Measurements from ENCODE around the gene CNTN3.

The CNTN3 gene

DNA sequence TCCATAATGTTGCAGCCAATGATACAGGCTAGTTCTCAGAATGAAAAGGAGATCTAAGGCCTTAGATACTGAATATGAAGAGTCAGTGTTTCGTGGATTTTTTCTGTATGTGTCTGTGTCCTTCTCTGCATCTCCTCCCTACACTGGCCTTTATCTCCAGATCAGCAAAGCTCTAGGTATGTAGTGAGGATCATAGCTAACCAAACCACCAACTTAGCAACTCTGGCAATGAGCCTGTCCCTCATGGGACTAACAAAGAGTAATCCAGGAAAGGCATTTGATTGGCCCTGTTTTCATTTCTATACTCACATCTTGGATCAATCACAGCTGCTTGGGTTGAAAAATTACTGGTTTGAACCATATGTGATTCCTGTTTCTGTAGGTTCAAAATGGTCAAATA, 18.6 kb upstream of the CNTN3 start:
- H3K27ac ChIP-seq (ENCODE audit: low read length): no peak overlapping the region
- H3K36me3 ChIP-seq (ENCODE audit: control insufficient read depth in 1 of 2, insufficient read depth in 2 of 2, low read length in 2 of 2): no peaks in the 10 kb centered on the region
- H3K4me3 ChIP-seq (ENCODE audit: low read depth in 1 of 2, low read length in 2 of 2): no peak overlapping the region
- no peaks in the 10 kb centered on the region for H3K27me3 ChIP-seq (ENCODE audit: low read depth, low read length)
- no peaks in the 10 kb centered on the region for H3K9me3 ChIP-seq (ENCODE audit: control insufficient read depth in 1 of 2, low read length in 2 of 2)
- H3K4me1 ChIP-seq (ENCODE audit: control insufficient read depth in 1 of 2, insufficient read depth in 2 of 2, low read length in 2 of 2): no peaks in the 10 kb centered on the region

DNA sequence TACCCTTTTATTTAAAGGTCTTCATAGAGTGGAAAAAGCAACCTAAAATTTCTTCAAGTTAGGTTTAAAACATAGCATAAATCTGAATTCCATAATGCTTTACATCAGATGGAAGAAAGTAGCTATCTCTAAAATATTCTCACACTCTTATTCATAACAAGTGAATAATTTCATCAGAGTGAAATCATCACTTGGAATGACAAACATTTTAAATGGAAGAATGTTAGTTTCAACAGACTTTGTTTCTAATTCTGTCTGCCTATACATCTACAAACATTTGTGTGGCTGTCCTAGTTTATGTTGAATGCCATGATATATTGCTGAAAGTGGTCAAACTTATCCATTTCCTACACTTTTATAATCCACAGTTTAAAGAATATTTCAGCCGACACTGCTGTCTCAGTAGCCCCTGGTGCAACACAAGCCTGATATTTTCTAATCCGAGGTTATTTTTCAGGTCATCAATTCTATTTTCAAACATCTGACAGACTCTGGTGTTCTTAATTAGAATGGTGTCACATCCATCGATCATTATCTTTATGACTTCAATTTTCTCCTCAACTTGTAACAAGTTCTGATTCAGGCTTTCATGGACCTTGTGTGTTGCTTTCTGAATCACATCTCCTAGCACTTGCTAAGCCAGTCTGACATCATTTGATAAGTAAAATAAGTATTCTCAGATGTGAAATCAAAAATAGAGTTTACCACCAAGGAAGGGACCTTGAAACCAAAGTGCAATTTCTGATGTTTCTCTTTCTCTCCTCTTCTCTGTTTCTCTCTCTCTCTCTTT, 17.1 kb upstream of the CNTN3 start:
- H3K4me1 ChIP-seq (ENCODE audit: control insufficient read depth in 1 of 2, insufficient read depth in 2 of 2, low read length in 2 of 2): no peaks in the 10 kb centered on the region
- no peaks in the 10 kb centered on the region for H3K9me3 ChIP-seq (ENCODE audit: control insufficient read depth in 1 of 2, low read length in 2 of 2)
- H3K27ac ChIP-seq (ENCODE audit: low read length): no peak overlapping the region
- no peak overlapping the region for H3K4me3 ChIP-seq (ENCODE audit: low read depth in 1 of 2, low read length in 2 of 2)
- no peaks in the 10 kb centered on the region for H3K36me3 ChIP-seq (ENCODE audit: control insufficient read depth in 1 of 2, insufficient read depth in 2 of 2, low read length in 2 of 2)
- no peaks in the 10 kb centered on the region for H3K27me3 ChIP-seq (ENCODE audit: low read depth, low read length)

DNA sequence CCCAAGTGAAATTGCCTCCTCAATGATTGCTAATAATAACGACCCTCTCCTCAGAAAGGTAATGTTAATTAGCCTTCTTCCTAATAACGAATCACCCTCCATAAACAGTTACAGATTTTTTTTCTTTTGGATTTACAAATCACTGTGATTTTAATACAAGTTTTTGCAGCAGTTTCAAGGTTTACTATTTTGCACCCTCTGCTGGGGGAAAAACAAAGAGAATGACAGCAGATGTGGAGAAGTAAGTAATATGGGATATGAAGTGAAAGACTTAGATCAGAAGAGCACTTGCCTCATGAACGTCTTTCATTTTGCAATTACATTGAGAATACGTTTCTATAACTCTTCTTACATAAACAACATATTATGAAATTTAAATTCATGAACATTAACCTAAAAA, 16.1 kb upstream of the CNTN3 start:
- no peaks in the 10 kb centered on the region for H3K36me3 ChIP-seq (ENCODE audit: control insufficient read depth in 1 of 2, insufficient read depth in 2 of 2, low read length in 2 of 2)
- H3K27ac ChIP-seq (ENCODE audit: low read length): no peak overlapping the region
- H3K27me3 ChIP-seq (ENCODE audit: low read depth, low read length): no peaks in the 10 kb centered on the region
- no peaks in the 10 kb centered on the region for H3K9me3 ChIP-seq (ENCODE audit: control insufficient read depth in 1 of 2, low read length in 2 of 2)
- H3K4me3 ChIP-seq (ENCODE audit: low read depth in 1 of 2, low read length in 2 of 2): no peak overlapping the region
- H3K4me1 ChIP-seq (ENCODE audit: control insufficient read depth in 1 of 2, insufficient read depth in 2 of 2, low read length in 2 of 2): no peaks in the 10 kb centered on the region

GRCh38 chr3:74626011-74626410, 11.6 kb upstream of the CNTN3 start:
- no peaks in the 10 kb centered on the region for H3K27me3 ChIP-seq (ENCODE audit: low read depth, low read length)
- no peaks in the 10 kb centered on the region for H3K9me3 ChIP-seq (ENCODE audit: control insufficient read depth in 1 of 2, low read length in 2 of 2)
- no peak overlapping the region for H3K4me3 ChIP-seq (ENCODE audit: low read depth in 1 of 2, low read length in 2 of 2)
- H3K36me3 ChIP-seq (ENCODE audit: control insufficient read depth in 1 of 2, insufficient read depth in 2 of 2, low read length in 2 of 2): no peaks in the 10 kb centered on the region
- no peaks in the 10 kb centered on the region for H3K4me1 ChIP-seq (ENCODE audit: control insufficient read depth in 1 of 2, insufficient read depth in 2 of 2, low read length in 2 of 2)
- no peak overlapping the region for H3K27ac ChIP-seq (ENCODE audit: low read length)

GRCh38 chr3:74624301-74624700, 9.8 kb upstream of the CNTN3 start:
- Histone ChIP-seq H3K36me3 (ENCODE audit: control insufficient read depth in 1 of 2, insufficient read depth in 2 of 2, low read length in 2 of 2) (no peaks in the 10 kb centered on the region), H3K4me3 (ENCODE audit: low read depth in 1 of 2, low read length in 2 of 2) (no peak overlapping the region), H3K9me3 (ENCODE audit: control insufficient read depth in 1 of 2, low read length in 2 of 2) (no peaks in the 10 kb centered on the region), H3K4me1 (ENCODE audit: control insufficient read depth in 1 of 2, insufficient read depth in 2 of 2, low read length in 2 of 2) (no peaks in the 10 kb centered on the region), H3K27ac (ENCODE audit: low read length) (no peak overlapping the region), H3K27me3 (ENCODE audit: low read depth, low read length) (no peaks in the 10 kb centered on the region)

DNA sequence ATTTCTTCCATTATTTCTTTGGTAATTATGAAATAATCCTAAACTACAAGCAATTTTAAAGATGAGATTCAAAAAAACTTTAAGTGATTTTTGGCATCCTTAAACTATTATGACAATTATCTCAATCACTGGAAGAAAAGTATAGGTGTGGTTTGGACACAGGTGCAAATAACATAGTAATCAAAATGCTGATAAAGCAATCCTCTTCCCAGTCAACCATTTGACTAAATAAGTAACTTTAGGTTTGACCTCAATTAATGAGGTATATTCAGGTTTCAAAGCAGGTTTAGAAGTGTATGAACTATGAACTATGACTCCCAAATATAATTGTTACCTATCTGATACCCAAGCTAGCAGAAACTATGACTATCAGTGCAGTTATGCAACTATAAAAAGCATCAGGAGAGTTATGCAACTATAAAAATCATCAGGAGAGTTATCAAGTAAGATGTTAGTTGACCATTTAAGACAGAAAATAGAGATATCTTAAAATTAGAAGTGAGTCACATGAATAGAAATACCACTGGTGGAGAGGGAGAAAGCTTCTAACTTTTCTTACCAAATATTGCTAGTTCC, 8.9 kb upstream of the CNTN3 start:
- Histone ChIP-seq H3K27me3 (ENCODE audit: low read depth, low read length) (no peaks in the 10 kb centered on the region), H3K4me1 (ENCODE audit: control insufficient read depth in 1 of 2, insufficient read depth in 2 of 2, low read length in 2 of 2) (no peaks in the 10 kb centered on the region), H3K9me3 (ENCODE audit: control insufficient read depth in 1 of 2, low read length in 2 of 2) (no peaks in the 10 kb centered on the region), H3K4me3 (ENCODE audit: low read depth in 1 of 2, low read length in 2 of 2) (no peak overlapping the region), H3K27ac (ENCODE audit: low read length) (no peak overlapping the region), H3K36me3 (ENCODE audit: control insufficient read depth in 1 of 2, insufficient read depth in 2 of 2, low read length in 2 of 2) (no peaks in the 10 kb centered on the region)

GRCh38 chr3:74621581-74621980, 7.1 kb upstream of the CNTN3 start:
- Histone ChIP-seq H3K9me3 (ENCODE audit: control insufficient read depth in 1 of 2, low read length in 2 of 2) (no peaks in the 10 kb centered on the region), H3K27ac (ENCODE audit: low read length) (no peak overlapping the region), H3K4me1 (ENCODE audit: control insufficient read depth in 1 of 2, insufficient read depth in 2 of 2, low read length in 2 of 2) (no peaks in the 10 kb centered on the region), H3K4me3 (ENCODE audit: low read depth in 1 of 2, low read length in 2 of 2) (no peak overlapping the region), H3K36me3 (ENCODE audit: control insufficient read depth in 1 of 2, insufficient read depth in 2 of 2, low read length in 2 of 2) (no peaks in the 10 kb centered on the region), H3K27me3 (ENCODE audit: low read depth, low read length) (no peaks in the 10 kb centered on the region)

- no peak overlapping the region for H3K4me3 ChIP-seq (ENCODE audit: low read depth in 1 of 2, low read length in 2 of 2)
- H3K4me1 ChIP-seq (ENCODE audit: control insufficient read depth in 1 of 2, insufficient read depth in 2 of 2, low read length in 2 of 2): peaks cover 0 to 11% of the 10 kb centered on the region in 2 donors
- H3K9me3 ChIP-seq (ENCODE audit: control insufficient read depth in 1 of 2, low read length in 2 of 2): no peaks in the 10 kb centered on the region
- H3K36me3 ChIP-seq (ENCODE audit: control insufficient read depth in 1 of 2, insufficient read depth in 2 of 2, low read length in 2 of 2): no peaks in the 10 kb centered on the region
- peaks cover 5% of the 10 kb centered on the region for H3K27me3 ChIP-seq (ENCODE audit: low read depth, low read length)
- no peak overlapping the region for H3K27ac ChIP-seq (ENCODE audit: low read length)
Measured at GRCh38 chr3:74617776-74618175, 3.3 kb upstream of the CNTN3 start.

DNA sequence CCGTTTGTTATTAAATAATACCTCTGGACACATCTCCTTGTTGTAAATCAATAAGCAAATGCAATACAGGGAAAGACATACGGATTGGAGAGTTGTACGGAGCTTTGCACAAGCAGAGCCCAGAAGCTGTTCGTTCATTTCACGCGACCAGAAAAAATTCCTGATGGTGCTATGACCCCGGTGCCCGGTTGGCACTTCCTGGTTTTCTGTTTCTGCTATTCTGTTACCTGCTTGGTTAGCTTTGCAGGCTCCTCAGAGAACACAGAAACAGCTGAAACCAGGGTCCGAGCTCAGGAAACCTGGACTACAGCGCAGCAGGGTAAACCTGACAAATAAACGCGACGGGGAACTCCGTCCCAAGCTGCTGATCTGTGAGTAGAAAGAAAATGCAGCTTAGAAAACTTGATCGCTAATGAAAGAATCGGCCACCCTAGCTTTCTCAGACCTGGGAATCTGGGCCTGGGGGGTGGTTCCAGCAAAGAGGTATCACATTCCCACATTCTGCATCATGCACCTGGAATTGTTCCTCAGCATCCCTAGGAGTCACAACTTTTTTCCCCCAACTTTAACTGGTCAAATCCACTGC, 845 bp downstream of the CNTN3 start:
- Histone ChIP-seq H3K9me3 (ENCODE audit: control insufficient read depth in 1 of 2, low read length in 2 of 2) (no peaks in the 10 kb centered on the region), H3K36me3 (ENCODE audit: control insufficient read depth in 1 of 2, insufficient read depth in 2 of 2, low read length in 2 of 2) (no peaks in the 10 kb centered on the region), H3K27me3 (ENCODE audit: low read depth, low read length) (peaks cover 5% of the 10 kb centered on the region), H3K4me1 (ENCODE audit: control insufficient read depth in 1 of 2, insufficient read depth in 2 of 2, low read length in 2 of 2) (peaks cover 0 to 11% of the 10 kb centered on the region in 2 donors), H3K27ac (ENCODE audit: low read length) (no peak overlapping the region), H3K4me3 (ENCODE audit: low read depth in 1 of 2, low read length in 2 of 2) (peak overlapping the region; percentile 40 to 60)

GRCh38 chr3:74613060-74613459, 1.4 kb downstream of the CNTN3 start:
- no peaks in the 10 kb centered on the region for H3K9me3 ChIP-seq (ENCODE audit: control insufficient read depth in 1 of 2, low read length in 2 of 2)
- peaks cover 0 to 11% of the 10 kb centered on the region in 2 donors for H3K4me1 ChIP-seq (ENCODE audit: control insufficient read depth in 1 of 2, insufficient read depth in 2 of 2, low read length in 2 of 2)
- H3K27me3 ChIP-seq (ENCODE audit: low read depth, low read length): peaks cover 5% of the 10 kb centered on the region
- peak overlapping the region in 1 of 2 donors; percentile 40 for H3K4me3 ChIP-seq (ENCODE audit: low read depth in 1 of 2, low read length in 2 of 2)
- no peak overlapping the region for H3K27ac ChIP-seq (ENCODE audit: low read length)
- H3K36me3 ChIP-seq (ENCODE audit: control insufficient read depth in 1 of 2, insufficient read depth in 2 of 2, low read length in 2 of 2): no peaks in the 10 kb centered on the region

- Histone ChIP-seq H3K27me3 (ENCODE audit: low read depth, low read length) (peaks cover 5% of the 10 kb centered on the region), H3K4me3 (ENCODE audit: low read depth in 1 of 2, low read length in 2 of 2) (no peak overlapping the region), H3K36me3 (ENCODE audit: control insufficient read depth in 1 of 2, insufficient read depth in 2 of 2, low read length in 2 of 2) (no peaks in the 10 kb centered on the region), H3K27ac (ENCODE audit: low read length) (no peak overlapping the region), H3K9me3 (ENCODE audit: control insufficient read depth in 1 of 2, low read length in 2 of 2) (no peaks in the 10 kb centered on the region), H3K4me1 (ENCODE audit: control insufficient read depth in 1 of 2, insufficient read depth in 2 of 2, low read length in 2 of 2) (peaks cover 0 to 11% of the 10 kb centered on the region in 2 donors)
Measured at GRCh38 chr3:74611206-74611605, 3.3 kb downstream of the CNTN3 start.

All from muscle layer of duodenum (tissue), 2 donors.